Adipocyte (in vitro differentiated cells): ENCODE data around the gene RPS6KA6.
A peak's percentile ranks its signal among the peaks of the same experiment; 100 is the strongest.

Experiments
- DNase-seq: peaks from one replicate; pipeline ENCODE4 v3.0.0-alpha.2; 2015; ENCODE audit warnings: low read depth
- H3K27me3 ChIP-seq: replicated peaks from 2 replicates; pipeline ENCODE4 v1.7.0; 2013; ENCODE audit warnings: mild to moderate bottlenecking, low read length, moderate library complexity; ENCODE audit not compliant: control insufficient read depth, insufficient read depth
- H3K36me3 ChIP-seq: 2 replicates; pipeline ENCODE4 v1.7.0; 2013; ENCODE audit warnings: low read length, mild to moderate bottlenecking, moderate library complexity; ENCODE audit not compliant: control insufficient read depth, insufficient read depth, severe bottlenecking
- H3K4me1 ChIP-seq: 2 replicates; pipeline ENCODE4 v1.7.0; 2013; ENCODE audit warnings: mild to moderate bottlenecking, low read length, moderate library complexity; ENCODE audit not compliant: control insufficient read depth, insufficient read depth
- H3K4me3 ChIP-seq: 2 replicates; pipeline ENCODE4 v1.7.0; 2013; ENCODE audit warnings: mild to moderate bottlenecking, low read length, moderate library complexity
- H3K9ac ChIP-seq: 2 replicates; pipeline ENCODE4 v1.7.0; 2013; ENCODE audit warnings: mild to moderate bottlenecking, low read length, moderate library complexity
- H3K9me3 ChIP-seq: 2 replicates; pipeline ENCODE4 v1.7.0; 2013; ENCODE audit warnings: mild to moderate bottlenecking, low read length, moderate library complexity; ENCODE audit not compliant: control insufficient read depth

The RPS6KA6 gene

GRCh38 chrX:84189125-84189524, 1.1 kb upstream of the RPS6KA6 start:
- H3K4me3 ChIP-seq = no peak overlapping the region
- H3K27me3 ChIP-seq = no peaks in the 10 kb centered on the region
- no peaks in the 10 kb centered on the region for H3K4me1 ChIP-seq
- DNase-seq = no peak
- peaks cover 3% of the 10 kb centered on the region for H3K9me3 ChIP-seq
- no peaks in the 10 kb centered on the region for H3K36me3 ChIP-seq
- no peak overlapping the region for H3K9ac ChIP-seq

GRCh38 chrX:84188320-84188834, 378 bp upstream of the RPS6KA6 start:
- H3K27me3 ChIP-seq = no peaks in the 10 kb centered on the region
- no peaks in the 10 kb centered on the region for H3K9me3 ChIP-seq
- no peaks in the 10 kb centered on the region for H3K4me1 ChIP-seq
- no peak overlapping the region for H3K9ac ChIP-seq
- DNase-seq = peak; percentile 72
- peak overlapping the region; percentile 84 for H3K4me3 ChIP-seq
- H3K36me3 ChIP-seq = no peaks in the 10 kb centered on the region

DNA sequence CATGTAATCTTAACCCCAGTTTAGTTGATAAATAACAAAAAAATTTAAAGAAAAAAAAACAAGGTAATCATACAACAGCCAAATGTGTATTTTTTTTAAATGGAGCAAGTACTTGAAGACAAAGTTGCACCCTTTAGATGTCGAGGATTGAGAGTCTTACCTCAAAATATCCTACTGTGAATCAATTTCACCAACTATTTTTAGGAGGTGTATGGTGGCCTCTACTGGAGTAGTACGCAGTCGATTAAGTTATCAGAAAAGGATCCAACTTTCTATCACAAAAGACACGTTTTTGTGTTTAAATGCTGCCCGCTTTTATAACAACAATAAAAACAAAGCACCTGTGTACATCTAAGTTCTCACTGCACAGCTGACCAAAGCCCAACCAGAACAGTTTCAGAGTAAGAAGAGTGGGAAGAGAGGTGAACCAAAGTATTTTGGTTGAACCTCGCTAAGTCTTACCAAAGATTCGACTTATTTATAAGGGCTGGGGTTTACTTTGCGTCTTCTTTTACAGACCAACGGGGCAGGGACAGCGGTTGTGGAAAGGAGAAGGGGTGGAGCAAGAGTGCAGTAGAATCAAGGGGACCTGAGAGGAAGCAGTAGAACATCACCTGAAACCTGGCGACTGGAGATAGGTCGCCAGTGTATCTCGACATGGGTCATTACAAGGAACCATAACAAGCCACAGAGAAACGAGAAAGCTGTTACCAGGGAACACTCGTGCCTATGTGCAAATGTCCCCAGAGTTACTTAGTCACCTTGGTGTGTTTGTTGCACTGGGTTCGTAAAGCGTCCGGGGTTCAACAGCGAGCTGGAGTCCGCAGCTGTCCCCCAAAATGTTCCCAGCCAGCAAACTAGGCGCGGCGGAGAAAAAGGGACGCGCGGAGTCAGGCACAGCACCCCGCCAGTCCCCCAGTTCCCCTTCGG, 1.1 kb downstream of the RPS6KA6 start:
- peak overlapping the region; percentile 72 for H3K9ac ChIP-seq
- H3K36me3 ChIP-seq = no peaks in the 10 kb centered on the region
- no peaks in the 10 kb centered on the region for H3K27me3 ChIP-seq
- no peak for DNase-seq
- H3K4me3 ChIP-seq = peak overlapping the region; percentile 84
- no peaks in the 10 kb centered on the region for H3K4me1 ChIP-seq
- no peaks in the 10 kb centered on the region for H3K9me3 ChIP-seq

- Histone ChIP-seq H3K4me1 (no peaks in the 10 kb centered on the region), H3K4me3 (no peak overlapping the region), H3K27me3 (no peaks in the 10 kb centered on the region), H3K9me3 (peaks cover 3% of the 10 kb centered on the region), H3K36me3 (no peaks in the 10 kb centered on the region), H3K9ac (no peak overlapping the region)
- DNase-seq = no peak
Measured at GRCh38 chrX:84182516-84182915, 5.5 kb downstream of the RPS6KA6 start.

GRCh38 chrX:84175958-84176357, 12.0 kb downstream of the RPS6KA6 start:
- no peak for DNase-seq
- no peaks in the 10 kb centered on the region for H3K36me3 ChIP-seq
- H3K9me3 ChIP-seq = peaks cover 3% of the 10 kb centered on the region
- no peak overlapping the region for H3K9ac ChIP-seq
- H3K4me3 ChIP-seq = no peak overlapping the region
- H3K27me3 ChIP-seq = no peaks in the 10 kb centered on the region
- H3K4me1 ChIP-seq = no peaks in the 10 kb centered on the region

DNA sequence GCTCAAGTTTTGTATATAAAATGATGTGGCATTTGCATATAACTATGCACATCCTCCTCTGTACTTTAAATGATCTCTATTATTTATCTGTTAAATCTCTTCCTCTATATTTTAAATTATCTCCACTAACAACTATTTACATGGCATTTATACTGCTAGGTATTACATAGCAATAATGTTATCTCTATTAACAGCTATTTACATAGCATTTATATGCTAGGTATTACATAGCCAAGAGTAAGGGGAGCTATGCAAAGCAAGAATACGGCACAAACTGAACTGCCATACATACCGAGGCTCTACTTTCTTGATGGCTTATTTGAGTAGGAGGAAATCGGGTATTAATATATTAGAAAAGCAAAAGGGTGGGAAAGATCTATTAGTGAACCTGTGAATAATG, 12.7 kb downstream of the RPS6KA6 start:
- Histone ChIP-seq H3K9me3 (peaks cover 3% of the 10 kb centered on the region), H3K36me3 (no peaks in the 10 kb centered on the region), H3K27me3 (no peaks in the 10 kb centered on the region), H3K4me1 (no peaks in the 10 kb centered on the region), H3K4me3 (no peak overlapping the region), H3K9ac (no peak overlapping the region)
- no peak for DNase-seq

DNA sequence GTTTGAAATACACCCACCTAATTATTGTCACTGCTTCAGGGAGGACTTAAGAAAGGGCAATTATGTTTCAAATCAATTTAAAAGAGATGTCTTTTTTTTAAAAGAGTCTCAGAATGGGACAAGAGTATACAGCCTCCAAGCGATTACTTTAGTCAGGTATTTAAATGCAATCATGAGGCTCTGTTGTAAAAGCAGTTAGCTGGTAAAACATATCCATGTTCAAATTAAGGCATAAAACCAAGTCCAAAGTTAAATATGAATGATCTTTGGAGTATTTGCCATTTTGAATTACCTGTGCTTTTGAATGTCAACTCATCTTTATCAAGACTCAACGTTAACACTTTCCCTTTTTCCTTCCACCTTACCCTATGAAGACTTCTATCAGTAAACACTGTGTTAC, 13.7 kb downstream of the RPS6KA6 start:
- Histone ChIP-seq H3K4me3 (no peak overlapping the region), H3K9ac (no peak overlapping the region), H3K36me3 (no peaks in the 10 kb centered on the region), H3K4me1 (no peaks in the 10 kb centered on the region), H3K9me3 (peaks cover 3% of the 10 kb centered on the region), H3K27me3 (no peaks in the 10 kb centered on the region)
- no peak for DNase-seq

- Histone ChIP-seq H3K36me3 (no peaks in the 10 kb centered on the region), H3K9me3 (no peaks in the 10 kb centered on the region), H3K4me1 (no peaks in the 10 kb centered on the region), H3K9ac (no peak overlapping the region), H3K27me3 (no peaks in the 10 kb centered on the region), H3K4me3 (no peak overlapping the region)
- no peak for DNase-seq
Measured at GRCh38 chrX:84170931-84171330, 17.1 kb downstream of the RPS6KA6 start.

DNA sequence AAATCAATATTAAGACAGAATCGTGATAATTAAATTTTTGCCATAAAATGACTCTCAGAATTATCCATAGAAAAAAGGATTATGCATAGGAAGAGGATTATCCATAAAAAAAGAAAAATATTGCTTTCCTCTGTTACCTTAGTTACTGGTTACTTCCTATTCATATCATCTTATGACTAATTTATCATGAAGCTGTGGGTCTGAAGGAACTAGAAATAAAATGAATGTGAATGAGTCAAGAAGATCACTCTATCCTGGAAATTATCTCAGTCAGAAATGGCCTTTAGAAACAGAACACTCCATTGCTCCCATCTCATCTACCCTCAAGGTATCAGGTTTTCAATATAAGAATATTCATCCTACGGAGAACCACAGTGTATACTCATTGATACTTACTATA, 19.4 kb downstream of the RPS6KA6 start:
- Histone ChIP-seq H3K9ac (no peak overlapping the region), H3K27me3 (no peaks in the 10 kb centered on the region), H3K4me3 (no peak overlapping the region), H3K36me3 (no peaks in the 10 kb centered on the region), H3K9me3 (no peaks in the 10 kb centered on the region), H3K4me1 (peaks cover 8% of the 10 kb centered on the region)
- no peak for DNase-seq

- Histone ChIP-seq H3K27me3 (no peaks in the 10 kb centered on the region), H3K4me1 (peaks cover 8% of the 10 kb centered on the region), H3K4me3 (no peak overlapping the region), H3K9me3 (no peaks in the 10 kb centered on the region), H3K36me3 (no peaks in the 10 kb centered on the region), H3K9ac (no peak overlapping the region)
- DNase-seq = peak; percentile 54
Measured at GRCh38 chrX:84168095-84168494, 19.9 kb downstream of the RPS6KA6 start.

DNA sequence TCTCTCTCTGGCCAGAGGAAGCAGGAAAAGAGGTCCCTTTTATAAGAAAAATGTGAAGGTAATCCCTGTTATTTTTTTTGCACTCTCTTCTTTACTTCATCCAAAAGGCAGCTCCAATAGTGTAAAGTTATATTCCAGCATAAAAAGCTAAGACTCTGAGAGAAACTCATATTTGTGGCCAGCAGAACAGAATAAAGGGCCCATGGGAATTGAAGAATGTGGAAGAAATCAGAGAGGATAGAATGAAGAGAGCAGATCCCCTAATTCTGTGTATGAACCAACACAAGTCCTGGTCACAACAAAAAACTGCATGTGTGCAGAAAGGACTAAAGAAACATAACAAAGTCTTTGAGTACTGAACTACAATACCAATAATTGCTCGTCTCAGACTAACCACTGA, 22.3 kb downstream of the RPS6KA6 start:
- Histone ChIP-seq H3K36me3 (no peaks in the 10 kb centered on the region), H3K27me3 (no peaks in the 10 kb centered on the region), H3K9ac (peak overlapping the region; percentile 54), H3K9me3 (no peaks in the 10 kb centered on the region), H3K4me1 (peaks cover 8% of the 10 kb centered on the region), H3K4me3 (peak overlapping the region; percentile 57)
- DNase-seq = peak; percentile 52
